Measurements from ENCODE around the gene KLF15.
A peak's percentile ranks its signal among the peaks of the same experiment; 100 is the strongest.

Gene KLF15

GRCh38 chr3:126380011-126380768 lies 23.0 kb upstream of the KLF15 start:
- H3K4me3 ChIP-seq (ENCODE audit: low read depth, low read length): no peak overlapping the region
- TF ChIP-seq MYC (IDR thresholded peaks at IDR 0.05; ENCODE audit: low read depth, low read length) (no peak), POLR2A (IDR thresholded peaks at IDR 0.05; ENCODE audit: extremely low read depth, insufficient read length) (no peak), CTCF (IDR thresholded peaks at IDR 0.05; ENCODE audit: low read depth, low read length) (no peak)
- TF ChIP-seq, protein P1, sequence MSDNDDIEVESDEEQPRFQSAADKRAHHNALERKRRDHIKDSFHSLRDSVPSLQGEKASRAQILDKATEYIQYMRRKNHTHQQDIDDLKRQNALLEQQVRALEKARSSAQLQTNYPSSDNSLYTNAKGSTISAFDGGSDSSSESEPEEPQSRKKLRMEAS (IDR thresholded peaks at IDR 0.05; ENCODE audit: low read depth, low read length): no peak
- no peak for DNase-seq (ENCODE audit: low read depth)

- no peak for DNase-seq (ENCODE audit: low read depth)
- TF ChIP-seq POLR2A (IDR thresholded peaks at IDR 0.05; ENCODE audit: extremely low read depth, insufficient read length): no peak
- TF ChIP-seq, protein P1 (IDR thresholded peaks at IDR 0.05; ENCODE audit: low read depth, low read length): no peak
- no peak for TF ChIP-seq CTCF (IDR thresholded peaks at IDR 0.05; ENCODE audit: low read depth, low read length)
- TF ChIP-seq MYC (IDR thresholded peaks at IDR 0.05; ENCODE audit: low read depth, low read length): no peak
- H3K4me3 ChIP-seq (ENCODE audit: low read depth, low read length): no peak overlapping the region
Measured at GRCh38 chr3:126378341-126378751, 21.1 kb upstream of the KLF15 start.

DNA sequence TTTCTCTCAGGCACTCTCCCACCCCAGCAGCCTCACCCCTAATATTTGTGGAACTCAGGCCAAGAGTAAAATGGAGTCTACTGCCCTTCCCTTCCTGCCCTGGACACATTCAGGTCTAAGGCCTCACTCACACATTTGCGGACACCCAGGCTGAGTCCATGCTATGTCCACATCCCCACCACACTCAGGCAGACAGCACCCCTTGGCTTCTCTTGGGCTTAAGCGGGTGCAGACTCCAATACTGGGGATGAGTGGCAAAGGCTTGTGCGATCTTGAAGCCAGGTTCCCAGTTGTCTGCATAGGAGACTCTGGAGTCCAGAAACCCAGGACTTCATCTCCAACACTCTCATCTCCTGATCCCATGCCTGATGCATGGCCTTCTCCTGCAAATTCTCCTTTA lies 20.0 kb upstream of the KLF15 start:
- TF ChIP-seq POLR2A (IDR thresholded peaks at IDR 0.05; ENCODE audit: extremely low read depth, insufficient read length): no peak
- TF ChIP-seq, protein P1 (IDR thresholded peaks at IDR 0.05; ENCODE audit: low read depth, low read length): no peak
- no peak for TF ChIP-seq MYC (IDR thresholded peaks at IDR 0.05; ENCODE audit: low read depth, low read length)
- TF ChIP-seq CTCF (IDR thresholded peaks at IDR 0.05; ENCODE audit: low read depth, low read length): no peak
- DNase-seq (ENCODE audit: low read depth): no peak
- no peak overlapping the region for H3K4me3 ChIP-seq (ENCODE audit: low read depth, low read length)

DNA sequence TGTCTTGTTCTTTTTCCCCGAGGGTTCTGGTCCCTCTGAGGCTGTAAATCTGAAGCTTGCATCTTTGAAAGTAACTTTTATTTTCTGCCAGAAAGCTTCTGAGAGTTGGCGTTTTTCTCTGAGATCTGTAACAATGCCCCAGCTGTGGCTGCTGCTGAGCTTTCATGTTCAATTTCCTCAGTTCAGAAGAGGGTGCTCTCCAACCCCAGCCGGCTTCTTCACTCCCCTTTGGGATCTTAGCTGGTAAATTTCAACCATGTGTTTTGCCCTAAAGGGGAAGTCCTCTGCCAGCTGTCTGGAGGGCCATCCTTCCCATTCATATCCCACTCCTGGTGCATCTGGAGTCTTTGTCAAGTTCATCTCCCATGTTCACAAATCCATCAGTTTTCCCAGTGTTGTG lies 19.2 kb upstream of the KLF15 start:
- no peak overlapping the region for H3K4me3 ChIP-seq (ENCODE audit: low read depth, low read length)
- DNase-seq (ENCODE audit: low read depth): peak; percentile 33
- TF ChIP-seq MYC (IDR thresholded peaks at IDR 0.05; ENCODE audit: low read depth, low read length) (0 out of 2 replicates have a peak, but pooled peaks have one; percentile 7), POLR2A (IDR thresholded peaks at IDR 0.05; ENCODE audit: extremely low read depth, insufficient read length) (no peak)
- TF ChIP-seq, protein P1 (IDR thresholded peaks at IDR 0.05; ENCODE audit: low read depth, low read length): peak; percentile 39; the same call in 1 of the 2 replicates

GRCh38 chr3:126375835-126376331 lies 18.7 kb upstream of the KLF15 start:
- no peak for DNase-seq (ENCODE audit: low read depth)
- H3K4me3 ChIP-seq (ENCODE audit: low read depth, low read length): no peak overlapping the region
- TF ChIP-seq, protein P1 (IDR thresholded peaks at IDR 0.05; ENCODE audit: low read depth, low read length): no peak
- no peak for TF ChIP-seq MYC (IDR thresholded peaks at IDR 0.05; ENCODE audit: low read depth, low read length)
- no peak for TF ChIP-seq POLR2A (IDR thresholded peaks at IDR 0.05; ENCODE audit: extremely low read depth, insufficient read length)
- TF ChIP-seq CTCF (IDR thresholded peaks at IDR 0.05; ENCODE audit: low read depth, low read length): no peak

Measured in NB4 (cell line).